ENCODE measurements around the gene POPDC3. TPM values are rescaled to one million over a fixed set of nuclear protein-coding genes. Genes with fewer than 3 reads are reported as not detected.
"Not testable (repeated sequence)": the region's sequence is repeated elsewhere in the genome, so short reads cannot be mapped to it uniquely, and the experiment has no call there.

Gene POPDC3
- 1.9 TPM for total RNA-seq
- long read RNA-seq, partial matches to known transcripts = 0 of 1 reads
- long read RNA-seq, other reads (novel, unspliced or antisense) = 0 of 1 reads

- peak; percentile 69 for DNase-seq
- no peaks in the 10 kb centered on the region for H3K9me3 ChIP-seq
- peaks cover 35% of the 10 kb centered on the region for H3K27me3 ChIP-seq
- peak; percentile 84 for ATAC-seq
- TF ChIP-seq CTCF (IDR thresholded peaks at IDR 0.05) = no peak
- H3K4me3 ChIP-seq = peak within 1 kb of the TSS; percentile 44
- intact Hi-C loops (cut with DNase I) = no loop called here
- H3K36me3 ChIP-seq = no peaks in the 10 kb centered on the region
- H3K27ac ChIP-seq = no peak within 1 kb of the TSS
- no peaks in the 10 kb centered on the region for H3K4me1 ChIP-seq
Observed at GRCh38 chr6:105179244-105180065, at the start of gene POPDC3. Gene POPDC3 (minus strand): TSS chr6:105180014. CDS start chr6:105161909, 18,105 bp downstream.

GRCh38 chr6:105227295-105227767 is 47.5 kb upstream of the POPDC3 start:
- Histone ChIP-seq H3K4me1 (no peaks in the 10 kb centered on the region), H3K36me3 (no peaks in the 10 kb centered on the region), H3K27me3 (no peaks in the 10 kb centered on the region), H3K9me3 (no peaks in the 10 kb centered on the region), H3K4me3 (no peak overlapping the region), H3K27ac (no peak overlapping the region)
- intact Hi-C loops (cut with DNase I) = no loop called here
- DNase-seq (no peak), ATAC-seq (no peak)
- no peak for TF ChIP-seq CTCF (IDR thresholded peaks at IDR 0.05)

GRCh38 chr6:105226598-105227294 is 46.9 kb upstream of the POPDC3 start:
- H3K36me3 ChIP-seq = no peaks in the 10 kb centered on the region
- H3K9me3 ChIP-seq = no peaks in the 10 kb centered on the region
- no peaks in the 10 kb centered on the region for H3K4me1 ChIP-seq
- no peaks in the 10 kb centered on the region for H3K27me3 ChIP-seq
- ATAC-seq = no peak
- TF ChIP-seq CTCF (IDR thresholded peaks at IDR 0.05) = no peak
- intact Hi-C loops (cut with DNase I) = no loop called here
- no peak for DNase-seq
- H3K4me3 ChIP-seq = no peak overlapping the region
- no peak overlapping the region for H3K27ac ChIP-seq

- ATAC-seq (no peak), DNase-seq (no peak)
- Histone ChIP-seq H3K36me3 (no peaks in the 10 kb centered on the region), H3K27ac (no peak overlapping the region), H3K9me3 (no peaks in the 10 kb centered on the region), H3K4me3 (no peak overlapping the region), H3K4me1 (no peaks in the 10 kb centered on the region), H3K27me3 (no peaks in the 10 kb centered on the region)
- no peak for TF ChIP-seq CTCF (IDR thresholded peaks at IDR 0.05)
- intact Hi-C loops (cut with DNase I) = no loop called here
Observed at GRCh38 chr6:105223242-105223641, 43.4 kb upstream of the POPDC3 start.

- ATAC-seq; H3K36me3 ChIP-seq; H3K9me3 ChIP-seq; H3K4me1 ChIP-seq; intact Hi-C loops (cut with DNase I); DNase-seq; H3K27me3 ChIP-seq; H3K27ac ChIP-seq; H3K4me3 ChIP-seq: not testable (repeated sequence)
Observed at GRCh38 chr6:105221219-105221618, 41.4 kb upstream of the POPDC3 start.

- no peak for TF ChIP-seq CTCF (IDR thresholded peaks at IDR 0.05)
- no peaks in the 10 kb centered on the region for H3K4me1 ChIP-seq
- no peaks in the 10 kb centered on the region for H3K36me3 ChIP-seq
- intact Hi-C loops (cut with DNase I) = no loop called here
- H3K9me3 ChIP-seq = no peaks in the 10 kb centered on the region
- ATAC-seq (no peak), DNase-seq (no peak)
- no peak overlapping the region for H3K27ac ChIP-seq
- no peaks in the 10 kb centered on the region for H3K27me3 ChIP-seq
- H3K4me3 ChIP-seq = no peak overlapping the region
Observed at GRCh38 chr6:105220186-105220585, 40.4 kb upstream of the POPDC3 start.

GRCh38 chr6:105219218-105219617 is 39.4 kb upstream of the POPDC3 start:
- DNase-seq; H3K27ac ChIP-seq; H3K4me3 ChIP-seq; ATAC-seq; H3K27me3 ChIP-seq; H3K4me1 ChIP-seq; intact Hi-C loops (cut with DNase I); H3K9me3 ChIP-seq; H3K36me3 ChIP-seq: not testable (repeated sequence)

All from upper lobe of right lung (tissue), 1 donor.